Small intestine (tissue), 7 donors: ENCODE measurements around the gene ST3GAL4. TPM values are rescaled to one million over a fixed set of nuclear protein-coding genes. Genes with fewer than 3 reads are reported as not detected.

Experiments used
- DNase-seq, 2 donors: peaks; one replicate each; pipeline versions ENCODE4 v3.0.0 to v3.0.0-alpha.2; 2013
- FAIRE-seq: peaks from 2 replicates; lab custom pipeline; 2012; peaks lifted over from hg19 to GRCh38; lab: Jason Lieb, UNC
- H3K27ac ChIP-seq, 3 donors: one replicate each; pipeline ENCODE4 v1.5.1; 2013; ENCODE audit warnings: low read length in 2 of 3, mild to moderate bottlenecking in 2 of 3, control low read depth in 1 of 3, inconsistent platforms in 1 of 3, low read depth in 1 of 3, moderate library complexity in 1 of 3
- H3K27me3 ChIP-seq, 3 donors: one replicate each; pipeline ENCODE4 v1.6.1; 2013; ENCODE audit warnings: low read length in 3 of 3, inconsistent platforms in 1 of 3; ENCODE audit not compliant: control insufficient read depth in 3 of 3, insufficient read depth in 3 of 3
- H3K36me3 ChIP-seq, 3 donors: one replicate each; pipeline ENCODE4 v1.6.1; 2013; ENCODE audit warnings: low read length in 3 of 3, inconsistent platforms in 1 of 3, low read depth in 1 of 3, mild to moderate bottlenecking in 1 of 3, moderate library complexity in 1 of 3; ENCODE audit not compliant: control insufficient read depth in 3 of 3, insufficient read depth in 2 of 3
- H3K4me1 ChIP-seq, 3 donors: one replicate each; pipeline ENCODE4 v1.6.1; 2013; ENCODE audit warnings: low read length in 2 of 3, inconsistent platforms in 1 of 3, low read depth in 1 of 3, mild to moderate bottlenecking in 1 of 3, moderate library complexity in 1 of 3; ENCODE audit not compliant: control insufficient read depth in 3 of 3, insufficient read depth in 2 of 3
- H3K4me3 ChIP-seq, 3 donors: one replicate each; pipeline ENCODE4 v1.5.1; 2013; ENCODE audit warnings: low read length in 3 of 3, control low read depth in 1 of 3, inconsistent platforms in 1 of 3, low read depth in 1 of 3, mild to moderate bottlenecking in 1 of 3, moderate library complexity in 1 of 3
- H3K9me3 ChIP-seq, 2 donors: one replicate each; pipeline ENCODE4 v1.6.1; 2013; ENCODE audit warnings: low read depth in 1 of 2, low read length in 1 of 2; ENCODE audit not compliant: control insufficient read depth in 2 of 2, insufficient read depth in 1 of 2
- whole genome bisulfite sequencing, 3 donors: extraction: QIAGEN DNeasy Blood & Tissue Kit; methylation state at CpG; one replicate each; pipeline ENCODE4 v1.1.7; 2013; 5-methylcytosine and 5-hydroxymethylcytosine counted together
- polyA plus RNA-seq, 4 donors: library from polyadenylated mRNA; stranded (reverse) in 3 of 4; unstranded in 1 of 4; fragments of 200-250 nt in 3 of 4; fragments of 120-200 nt in 1 of 4; gene quantifications; one replicate each; pipeline versions ENCODE4 v1.2.1 to v1.2.3, GENCODE V29; 2013
- donor health status: healthy with polysubstance abuse.
- donor health status: control.
- donor health status: control.
- donor health status: Bipolar disorder and iron deficiency.
- donor health status: healthy.

Gene ST3GAL4
- polyA plus RNA-seq, 4 donors, result 1.6 to 11.6 (median 4.0) TPM

- 83 to 88% (median 84%) methylated on average over 23 of the region's 23 CpGs for WGBS, 3 donors
Observed at GRCh38 chr11:126431401-126432064, 76.0 kb downstream of the ST3GAL4 start.

GRCh38 chr11:126432065-126432461 is 76.6 kb downstream of the ST3GAL4 start:
- no peaks in the 10 kb centered on the region for H3K9me3 ChIP-seq
- no peaks in the 10 kb centered on the region for H3K36me3 ChIP-seq
- no peak for FAIRE-seq
- no peaks in the 10 kb centered on the region for H3K27me3 ChIP-seq
- no peak for DNase-seq
- peak overlapping the region in 1 of 3 donors; percentile 62 for H3K27ac ChIP-seq
- no peak overlapping the region for H3K4me3 ChIP-seq
- no peaks in the 10 kb centered on the region for H3K4me1 ChIP-seq
- WGBS, 3 donors, result 46 to 63% (median 57%) methylated on average over 3 of the region's 3 CpGs

More at GRCh38 chr11:126431401-126432064, 76.0 kb downstream of the ST3GAL4 start:
- H3K27ac ChIP-seq, result peak overlapping the region in 1 of 3 donors; percentile 62
- no peaks in the 10 kb centered on the region for H3K4me1 ChIP-seq
- DNase-seq, result no peak
- no peaks in the 10 kb centered on the region for H3K9me3 ChIP-seq
- no peak overlapping the region for H3K4me3 ChIP-seq
- H3K36me3 ChIP-seq, result no peaks in the 10 kb centered on the region
- no peaks in the 10 kb centered on the region for H3K27me3 ChIP-seq
- FAIRE-seq, result no peak

GRCh38 chr11:126432525-126432924 is 77.0 kb downstream of the ST3GAL4 start:
- no peaks in the 10 kb centered on the region for H3K27me3 ChIP-seq
- no peaks in the 10 kb centered on the region for H3K9me3 ChIP-seq
- no peak overlapping the region for H3K4me3 ChIP-seq
- FAIRE-seq, result no peak
- H3K27ac ChIP-seq, result peak overlapping the region in 1 of 3 donors; percentile 62
- DNase-seq, result no peak
- 74 to 85% (median 81%) methylated on average over 6 of the region's 6 CpGs for WGBS, 3 donors
- H3K36me3 ChIP-seq, result no peaks in the 10 kb centered on the region
- H3K4me1 ChIP-seq, result no peaks in the 10 kb centered on the region

GRCh38 chr11:126433244-126433846 is 77.9 kb downstream of the ST3GAL4 start:
- no peaks in the 10 kb centered on the region for H3K9me3 ChIP-seq
- H3K4me3 ChIP-seq, result no peak overlapping the region
- DNase-seq (no peak), FAIRE-seq (no peak)
- WGBS, 3 donors, result 74 to 81% (median 79%) methylated on average over 11 of the region's 11 CpGs
- no peaks in the 10 kb centered on the region for H3K4me1 ChIP-seq
- H3K27me3 ChIP-seq, result no peaks in the 10 kb centered on the region
- H3K27ac ChIP-seq, result no peak overlapping the region
- no peaks in the 10 kb centered on the region for H3K36me3 ChIP-seq

- Histone ChIP-seq H3K27me3 (no peaks in the 10 kb centered on the region), H3K4me1 (no peaks in the 10 kb centered on the region), H3K4me3 (no peak overlapping the region), H3K36me3 (no peaks in the 10 kb centered on the region), H3K27ac (no peak overlapping the region), H3K9me3 (no peaks in the 10 kb centered on the region)
- DNase-seq, result no peak
- WGBS, 3 donors, result 62 to 76% (median 75%) methylated on average over 14 to 16 of the region's 16 CpGs
- no peak for FAIRE-seq
Observed at GRCh38 chr11:126433989-126434949, 78.8 kb downstream of the ST3GAL4 start.

GRCh38 chr11:126434950-126435335 is 79.5 kb downstream of the ST3GAL4 start:
- H3K27ac ChIP-seq, result no peak overlapping the region
- FAIRE-seq (no peak), DNase-seq (no peak)
- WGBS, 3 donors, result 80 to 82% (median 81%) methylated on average over 9 to 12 of the region's 12 CpGs
- no peaks in the 10 kb centered on the region for H3K9me3 ChIP-seq
- H3K4me3 ChIP-seq, result no peak overlapping the region
- no peaks in the 10 kb centered on the region for H3K4me1 ChIP-seq
- H3K36me3 ChIP-seq, result no peaks in the 10 kb centered on the region
- H3K27me3 ChIP-seq, result no peaks in the 10 kb centered on the region

GRCh38 chr11:126436209-126436755 is 80.8 kb downstream of the ST3GAL4 start:
- 84 to 91% (median 87%) methylated on average over 7 of the region's 7 CpGs for WGBS, 3 donors
- no peak for FAIRE-seq

GRCh38 chr11:126437731-126438130 is 82.2 kb downstream of the ST3GAL4 start:
- no peak for FAIRE-seq
- H3K36me3 ChIP-seq, result no peaks in the 10 kb centered on the region
- peaks cover 0 to 13% (median 2%) of the 10 kb centered on the region in 3 donors for H3K27me3 ChIP-seq
- no peak for DNase-seq
- 91 to 96% (median 93%) methylated on average over 5 of the region's 5 CpGs for WGBS, 3 donors
- H3K4me3 ChIP-seq, result no peak overlapping the region
- H3K27ac ChIP-seq, result no peak overlapping the region
- no peaks in the 10 kb centered on the region for H3K9me3 ChIP-seq
- H3K4me1 ChIP-seq, result peaks cover 0 to 6% (median 0%) of the 10 kb centered on the region in 3 donors

More at GRCh38 chr11:126436209-126436755, 80.8 kb downstream of the ST3GAL4 start:
- Histone ChIP-seq H3K9me3 (no peaks in the 10 kb centered on the region), H3K36me3 (no peaks in the 10 kb centered on the region), H3K27ac (no peak overlapping the region), H3K27me3 (peaks cover 0 to 4% (median 2%) of the 10 kb centered on the region in 3 donors), H3K4me3 (no peak overlapping the region), H3K4me1 (peaks cover 0 to 6% (median 0%) of the 10 kb centered on the region in 3 donors)
- DNase-seq, result no peak
